Adrenal gland (tissue), 12 donors: ENCODE results near the gene POLR3GL. TPM values are rescaled to one million over a fixed set of nuclear protein-coding genes. Genes with fewer than 3 reads are reported as not detected.

Experiments used
- DNase-seq, 7 donors: peaks; one replicate each; pipeline ENCODE4 v3.0.0-alpha.2; 2019 to 2020
- H3K27ac ChIP-seq, 5 donors: fragments of 200-600 bp; sonication (generic) in 4 of 5; 1 replicate in 3 of 5; 2 replicates in 2 of 5; pipeline versions ENCODE4 v1.5.1 to v1.8.0; 2016 to 2020; ENCODE audit warnings: mild to moderate bottlenecking in 1 of 5
- H3K27me3 ChIP-seq: fragments of 200-600 bp; 2 replicates; pipeline ENCODE4 v1.8.0; 2021
- H3K36me3 ChIP-seq, 2 donors: fragments of 200-600 bp; replicated peaks in 1 of 2; 1 replicate in 1 of 2; 2 replicates in 1 of 2; pipeline versions ENCODE4 v1.5.1 to v1.8.0; 2018 to 2022
- H3K4me1 ChIP-seq, 2 donors: fragments of 200-600 bp; replicated peaks in 1 of 2; 1 replicate in 1 of 2; 2 replicates in 1 of 2; pipeline versions ENCODE4 v1.5.1 to v1.8.0; 2018 to 2021
- H3K4me3 ChIP-seq, 4 donors: fragments of 200-600 bp; sonication (generic) in 3 of 4; one replicate each; pipeline ENCODE4 v1.5.1; 2016 to 2018
- H3K9me3 ChIP-seq, 3 donors: fragments of 200-600 bp; sonication (generic) in 1 of 3; replicated peaks in 1 of 3; 1 replicate in 2 of 3; 2 replicates in 1 of 3; pipeline versions ENCODE4 v1.5.1 to v1.8.0; 2016 to 2021
- POLR2A ChIP-seq, 2 donors: fragments of 450-650 bp; IDR thresholded peaks; one replicate each; pipeline ENCODE4 v1.6.1; 2017; ENCODE audit warnings: antibody characterized with exemption in 2 of 2, mild to moderate bottlenecking in 2 of 2, moderate library complexity in 1 of 2
- WGBS, 4 donors: extraction: QIAGEN DNeasy Blood & Tissue Kit in 2 of 4; methylation state at CpG; one replicate each; pipeline versions ENCODE4 v1.1.5 to v1.1.7; 2013 to 2017; 5-methylcytosine and 5-hydroxymethylcytosine counted together
- intact Hi-C, 2 donors: fragments of 100-400 bp; cut with DNase I; formaldehyde crosslinking; loops; one replicate each; pipeline versions ENCODE4 v1.14.1 to v1.15.0; 2022 to 2023
- polyA plus RNA-seq, 3 donors: library from polyadenylated mRNA; stranded (reverse); fragments of 200-250 nt in 2 of 3; fragments of 350-450 nt in 1 of 3; fragmentation: Illumina TruSeq in 1 of 3; extraction: RNeasy Lipid Tissue Mini Kit (QIAGEN cat#74804) in 1 of 3; gene quantifications; one replicate each; pipeline ENCODE4 v1.2.3, GENCODE V29; 2013 to 2014
- total RNA-seq, 9 donors: library from RNA; depleted of rRNA in 4 of 9; stranded (reverse); fragments of >200 nt in 4 of 9; fragments of 120-200 nt in 1 of 9; fragmentation: NEBNext Ultra II Directional in 1 of 9; extraction: Animal tissue kit (Norgen Biotek cat#: 25700) in 1 of 9; gene quantifications; one replicate each; pipeline versions ENCODE4 v1.1.0 to v1.2.4, GENCODE V29; 2013 to 2023
- TF ChIP-seq, protein P1 (sequence below), 6 experiments: fragments of 450-650 bp in 4 of 6; fragments of 200-600 bp in 2 of 6; sonication (generic) in 1 of 6; IDR thresholded peaks; 1 replicate in 5 of 6; 2 replicates in 1 of 6; pipeline versions ENCODE4 v1.5.1 to v1.8.0; 2016 to 2021; ENCODE audit warnings: antibody characterized with exemption in 6 of 6, mild to moderate bottlenecking in 2 of 6, moderate library complexity in 1 of 6
- donor health status: healthy with polysubstance abuse.
- donor health status: Bipolar disorder and iron deficiency.
- donor health status: DM: yes; HTN: yes; CAD: no.
- donor health status: DM: no; HTN: no; CAD: no.
- donor health status: DM: no; HTN: no; CAD: no.
- donor health status: DM: yes; HTN: yes; CAD: no.

The POLR3GL gene
- total and polyA plus RNA-seq, 12 donors, result 18.4 to 48.7 (median 32.4) TPM

DNA sequence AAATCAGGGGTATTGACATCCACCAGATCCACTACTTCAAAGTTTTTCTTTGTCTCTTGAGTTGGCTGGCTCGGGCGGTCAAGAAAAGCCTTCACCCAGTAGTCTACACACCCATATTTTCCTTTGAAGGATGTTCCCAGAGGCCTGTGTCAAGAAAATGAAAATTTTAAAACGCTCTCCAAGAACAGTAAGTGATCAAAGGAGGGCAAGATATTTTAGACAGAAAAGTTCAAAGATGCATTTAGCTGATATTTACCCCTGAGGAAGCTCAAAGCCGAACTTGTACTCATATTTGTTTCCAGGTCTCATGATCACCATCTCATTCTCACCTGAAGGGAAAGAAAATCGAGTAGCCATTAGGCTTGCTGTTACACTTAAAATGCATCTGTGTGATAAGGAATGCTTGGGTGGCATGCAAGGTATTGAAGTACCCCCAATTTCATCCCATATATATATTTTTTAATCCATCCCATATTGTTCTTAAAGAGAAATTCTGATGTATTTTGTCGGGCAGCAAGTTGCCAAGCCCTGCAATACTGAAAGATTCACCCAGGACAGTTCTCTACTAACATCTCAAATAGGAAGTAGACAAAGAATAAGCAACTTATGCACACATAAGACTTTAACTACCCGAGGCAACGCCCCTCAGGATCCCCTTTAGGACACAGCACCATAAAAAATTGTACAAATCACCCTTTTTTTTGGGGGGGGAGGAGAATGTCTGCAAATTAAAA, 30.8 kb downstream of the POLR3GL start:
- intact Hi-C loops, result no loop called here
- TF ChIP-seq POLR2A (IDR thresholded peaks at IDR 0.05), result peak in 1 of 2 donors; percentile 1
- TF ChIP-seq, protein P1, sequence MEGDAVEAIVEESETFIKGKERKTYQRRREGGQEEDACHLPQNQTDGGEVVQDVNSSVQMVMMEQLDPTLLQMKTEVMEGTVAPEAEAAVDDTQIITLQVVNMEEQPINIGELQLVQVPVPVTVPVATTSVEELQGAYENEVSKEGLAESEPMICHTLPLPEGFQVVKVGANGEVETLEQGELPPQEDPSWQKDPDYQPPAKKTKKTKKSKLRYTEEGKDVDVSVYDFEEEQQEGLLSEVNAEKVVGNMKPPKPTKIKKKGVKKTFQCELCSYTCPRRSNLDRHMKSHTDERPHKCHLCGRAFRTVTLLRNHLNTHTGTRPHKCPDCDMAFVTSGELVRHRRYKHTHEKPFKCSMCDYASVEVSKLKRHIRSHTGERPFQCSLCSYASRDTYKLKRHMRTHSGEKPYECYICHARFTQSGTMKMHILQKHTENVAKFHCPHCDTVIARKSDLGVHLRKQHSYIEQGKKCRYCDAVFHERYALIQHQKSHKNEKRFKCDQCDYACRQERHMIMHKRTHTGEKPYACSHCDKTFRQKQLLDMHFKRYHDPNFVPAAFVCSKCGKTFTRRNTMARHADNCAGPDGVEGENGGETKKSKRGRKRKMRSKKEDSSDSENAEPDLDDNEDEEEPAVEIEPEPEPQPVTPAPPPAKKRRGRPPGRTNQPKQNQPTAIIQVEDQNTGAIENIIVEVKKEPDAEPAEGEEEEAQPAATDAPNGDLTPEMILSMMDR (IDR thresholded peaks at IDR 0.05), result no peak
- peaks cover 0 to 36% of the 10 kb centered on the region in 2 donors for H3K36me3 ChIP-seq
- WGBS, 4 donors, result 0 to 1% (median 0%) methylated on average over 8 of the region's 8 CpGs
- peak overlapping the region; percentile 13 to 92 (median 74) for H3K4me3 ChIP-seq
- peak in 2 of 7 donors; percentile 11 to 52 for DNase-seq
- H3K4me1 ChIP-seq, result peaks cover 36 to 51% of the 10 kb centered on the region in 2 donors
- H3K9me3 ChIP-seq, result no peaks in the 10 kb centered on the region
- peak overlapping the region; percentile 83 to 94 (median 91) for H3K27ac ChIP-seq
- H3K27me3 ChIP-seq, result no peaks in the 10 kb centered on the region

DNA sequence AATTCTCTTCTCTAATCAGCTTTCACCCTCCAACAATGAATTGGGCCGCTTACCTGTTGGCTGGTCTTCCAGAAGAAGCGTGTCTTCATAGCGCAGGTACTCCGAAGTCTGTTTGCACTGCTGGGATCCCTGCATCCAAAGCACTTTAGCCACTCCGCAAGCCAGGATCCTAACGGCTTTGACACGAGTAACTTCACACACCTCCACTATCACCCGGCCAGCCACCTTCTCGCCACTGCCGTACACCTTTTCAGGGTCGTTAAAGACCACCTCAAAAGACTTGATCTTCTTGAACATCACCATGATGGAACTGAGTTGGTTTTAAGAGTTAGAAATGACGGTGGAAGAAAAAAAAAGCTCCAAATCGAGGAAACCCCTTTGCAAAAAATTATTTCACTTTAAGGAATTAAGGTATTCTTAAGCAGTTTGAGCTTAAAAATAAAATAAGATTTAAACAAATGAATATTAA, 31.5 kb downstream of the POLR3GL start:
- Histone ChIP-seq H3K4me1 (peaks cover 36 to 51% of the 10 kb centered on the region in 2 donors), H3K4me3 (peak overlapping the region; percentile 13 to 92 (median 74)), H3K36me3 (peaks cover 0 to 36% of the 10 kb centered on the region in 2 donors), H3K27me3 (no peaks in the 10 kb centered on the region), H3K27ac (peak overlapping the region; percentile 83 to 94 (median 91)), H3K9me3 (no peaks in the 10 kb centered on the region)
- WGBS, 4 donors, result 0 to 1% (median 0%) methylated on average over 13 of the region's 13 CpGs
- no peak for TF ChIP-seq POLR2A (IDR thresholded peaks at IDR 0.05)
- TF ChIP-seq, protein P1 (IDR thresholded peaks at IDR 0.05), result no peak
- intact Hi-C loops, result no loop called here
- peak in 5 of 7 donors; percentile 31 to 84 (median 57) for DNase-seq

DNA sequence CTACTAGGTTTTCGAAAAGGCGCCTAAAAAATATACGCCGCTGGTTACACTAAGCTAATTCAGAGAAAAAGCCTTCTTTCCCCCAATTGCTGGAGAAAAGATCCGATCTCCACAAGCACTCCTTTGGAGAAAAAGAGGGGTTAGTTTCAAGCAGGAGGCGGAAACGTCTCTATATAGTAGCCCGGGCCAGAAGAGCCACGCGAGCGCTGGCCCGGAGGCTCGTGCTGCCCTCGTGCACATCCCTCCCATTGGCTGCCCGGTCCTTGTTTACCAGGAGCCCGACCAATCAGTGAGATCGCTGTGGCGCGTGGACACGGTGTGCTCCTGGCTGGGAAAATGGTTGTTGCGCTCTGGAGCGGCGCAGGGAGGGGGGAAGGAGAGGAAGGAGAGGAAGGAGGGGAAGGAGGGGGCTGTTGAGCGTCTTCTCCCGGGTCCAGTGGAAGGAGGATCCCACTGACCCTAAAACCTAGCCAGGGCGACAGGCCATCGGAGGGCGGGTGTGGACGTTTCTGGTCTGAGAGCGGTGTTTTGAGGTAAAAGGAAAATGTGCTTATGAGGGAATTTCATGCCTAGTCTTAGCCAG, 32.0 kb downstream of the POLR3GL start, which contains the start of gene TXNIP:
Gene TXNIP (minus strand): TSS at position 147 of the 583 bp plus-strand sequence. CDS start 313 bp downstream, outside the sequence.
- H3K27ac ChIP-seq, result peak within 1 kb of the TSS; percentile 83 to 97 (median 93)
- intact Hi-C loops, result no loop called here
- WGBS, 4 donors, result 0 to 1% (median 0%) methylated on average over 18 to 30 of the region's 30 CpGs
- peak; percentile 98 to 100 (median 99) for DNase-seq
- peak within 1 kb of the TSS; percentile 13 to 92 (median 74) for H3K4me3 ChIP-seq
- peaks cover 36 to 51% of the 10 kb centered on the region in 2 donors for H3K4me1 ChIP-seq
- H3K9me3 ChIP-seq, result no peaks in the 10 kb centered on the region
- peaks cover 0 to 36% of the 10 kb centered on the region in 2 donors for H3K36me3 ChIP-seq
- TF ChIP-seq POLR2A (IDR thresholded peaks at IDR 0.05), result peak; percentile 98 to 99
- TF ChIP-seq, protein P1 (IDR thresholded peaks at IDR 0.05), result no peak
- no peaks in the 10 kb centered on the region for H3K27me3 ChIP-seq
